ENCODE data around the gene FDXACB1. TPM values are rescaled to one million over a fixed set of nuclear protein-coding genes. Genes with fewer than 3 reads are reported as not detected.
A peak's percentile ranks its signal among the peaks of the same experiment; 100 is the strongest.

The FDXACB1 gene
- total RNA-seq, 1 donor: 1.4 TPM

DNA sequence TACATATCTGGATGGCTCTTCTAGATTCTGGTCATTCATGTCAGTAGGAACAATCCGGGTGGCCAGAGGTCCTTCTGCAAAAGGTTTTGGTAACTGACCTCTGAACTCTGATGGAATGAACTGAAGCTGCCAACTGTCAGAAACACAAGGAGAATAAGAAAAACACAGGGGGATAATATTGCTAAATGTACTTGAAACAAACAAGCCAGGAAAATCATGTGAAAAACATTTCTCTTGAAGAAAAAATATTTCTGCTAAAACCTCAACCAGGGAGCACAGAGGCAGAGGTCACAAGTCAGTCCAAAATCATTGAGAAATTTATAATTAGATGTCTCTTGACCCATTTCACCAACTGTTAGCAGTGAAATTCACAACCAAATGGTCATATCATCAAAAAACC lies 42.8 kb downstream of the FDXACB1 start:
- no peaks in the 10 kb centered on the region for H3K27me3 ChIP-seq (ENCODE audit: insufficient read depth, low read length)
- H3K79me2 ChIP-seq (ENCODE audit: insufficient read depth, low read length): no peaks in the 10 kb centered on the region
- H3K36me3 ChIP-seq (ENCODE audit: insufficient read depth, low read length): peaks cover 10% of the 10 kb centered on the region
- peaks cover 18% of the 10 kb centered on the region for H3K4me1 ChIP-seq (ENCODE audit: insufficient read depth, low read length)
- no peaks in the 10 kb centered on the region for H3K9me3 ChIP-seq (ENCODE audit: low read depth, low read length)
- DNase-seq (ENCODE audit: insufficient read length, low spot score, missing footprints): no peak
- H2AFZ ChIP-seq (ENCODE audit: low read length): no peak overlapping the region
- no peak overlapping the region for H3K4me2 ChIP-seq (ENCODE audit: insufficient read depth, low read length)
- no peaks in the 10 kb centered on the region for H4K20me1 ChIP-seq (ENCODE audit: insufficient read depth, low read length)
- no peak overlapping the region for H3K4me3 ChIP-seq (ENCODE audit: insufficient read depth, low read length)
- no peak overlapping the region for H3K27ac ChIP-seq (ENCODE audit: low read depth, low read length)
- TF ChIP-seq, protein P1, sequence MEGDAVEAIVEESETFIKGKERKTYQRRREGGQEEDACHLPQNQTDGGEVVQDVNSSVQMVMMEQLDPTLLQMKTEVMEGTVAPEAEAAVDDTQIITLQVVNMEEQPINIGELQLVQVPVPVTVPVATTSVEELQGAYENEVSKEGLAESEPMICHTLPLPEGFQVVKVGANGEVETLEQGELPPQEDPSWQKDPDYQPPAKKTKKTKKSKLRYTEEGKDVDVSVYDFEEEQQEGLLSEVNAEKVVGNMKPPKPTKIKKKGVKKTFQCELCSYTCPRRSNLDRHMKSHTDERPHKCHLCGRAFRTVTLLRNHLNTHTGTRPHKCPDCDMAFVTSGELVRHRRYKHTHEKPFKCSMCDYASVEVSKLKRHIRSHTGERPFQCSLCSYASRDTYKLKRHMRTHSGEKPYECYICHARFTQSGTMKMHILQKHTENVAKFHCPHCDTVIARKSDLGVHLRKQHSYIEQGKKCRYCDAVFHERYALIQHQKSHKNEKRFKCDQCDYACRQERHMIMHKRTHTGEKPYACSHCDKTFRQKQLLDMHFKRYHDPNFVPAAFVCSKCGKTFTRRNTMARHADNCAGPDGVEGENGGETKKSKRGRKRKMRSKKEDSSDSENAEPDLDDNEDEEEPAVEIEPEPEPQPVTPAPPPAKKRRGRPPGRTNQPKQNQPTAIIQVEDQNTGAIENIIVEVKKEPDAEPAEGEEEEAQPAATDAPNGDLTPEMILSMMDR (IDR thresholded peaks at IDR 0.05; ENCODE audit: extremely low read depth, low read depth, low read length): no peak

DNA sequence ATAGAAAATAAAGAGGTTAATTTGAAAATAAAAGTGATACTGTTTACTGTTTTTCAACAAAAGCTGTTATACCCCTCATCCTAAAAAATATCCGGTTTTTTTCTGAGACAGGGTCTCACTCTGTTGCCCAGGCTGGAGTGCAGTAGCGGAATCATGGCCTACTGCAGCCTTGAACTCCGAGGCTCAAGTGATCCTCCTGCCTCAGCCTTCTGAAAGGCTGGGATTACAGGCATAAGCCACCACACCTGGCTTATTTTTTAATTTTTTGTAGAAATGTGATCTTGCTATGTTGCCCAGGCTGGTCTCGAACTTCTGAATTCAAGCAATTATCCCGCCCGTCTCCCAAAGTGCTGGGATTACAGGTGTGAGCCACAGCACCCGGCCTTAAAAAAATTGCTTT lies 43.3 kb downstream of the FDXACB1 start:
- TF ChIP-seq, protein P1 (IDR thresholded peaks at IDR 0.05; ENCODE audit: extremely low read depth, low read depth, low read length): no peak
- no peak for DNase-seq (ENCODE audit: insufficient read length, low spot score, missing footprints)
- no peak overlapping the region for H3K27ac ChIP-seq (ENCODE audit: low read depth, low read length)
- H3K79me2 ChIP-seq (ENCODE audit: insufficient read depth, low read length): no peaks in the 10 kb centered on the region
- H4K20me1 ChIP-seq (ENCODE audit: insufficient read depth, low read length): no peaks in the 10 kb centered on the region
- H2AFZ ChIP-seq (ENCODE audit: low read length): no peak overlapping the region
- H3K27me3 ChIP-seq (ENCODE audit: insufficient read depth, low read length): no peaks in the 10 kb centered on the region
- no peak overlapping the region for H3K4me3 ChIP-seq (ENCODE audit: insufficient read depth, low read length)
- peaks cover 14% of the 10 kb centered on the region for H3K4me1 ChIP-seq (ENCODE audit: insufficient read depth, low read length)
- H3K4me2 ChIP-seq (ENCODE audit: insufficient read depth, low read length): no peak overlapping the region
- H3K9me3 ChIP-seq (ENCODE audit: low read depth, low read length): no peaks in the 10 kb centered on the region
- H3K36me3 ChIP-seq (ENCODE audit: insufficient read depth, low read length): peaks cover 12% of the 10 kb centered on the region

DNA sequence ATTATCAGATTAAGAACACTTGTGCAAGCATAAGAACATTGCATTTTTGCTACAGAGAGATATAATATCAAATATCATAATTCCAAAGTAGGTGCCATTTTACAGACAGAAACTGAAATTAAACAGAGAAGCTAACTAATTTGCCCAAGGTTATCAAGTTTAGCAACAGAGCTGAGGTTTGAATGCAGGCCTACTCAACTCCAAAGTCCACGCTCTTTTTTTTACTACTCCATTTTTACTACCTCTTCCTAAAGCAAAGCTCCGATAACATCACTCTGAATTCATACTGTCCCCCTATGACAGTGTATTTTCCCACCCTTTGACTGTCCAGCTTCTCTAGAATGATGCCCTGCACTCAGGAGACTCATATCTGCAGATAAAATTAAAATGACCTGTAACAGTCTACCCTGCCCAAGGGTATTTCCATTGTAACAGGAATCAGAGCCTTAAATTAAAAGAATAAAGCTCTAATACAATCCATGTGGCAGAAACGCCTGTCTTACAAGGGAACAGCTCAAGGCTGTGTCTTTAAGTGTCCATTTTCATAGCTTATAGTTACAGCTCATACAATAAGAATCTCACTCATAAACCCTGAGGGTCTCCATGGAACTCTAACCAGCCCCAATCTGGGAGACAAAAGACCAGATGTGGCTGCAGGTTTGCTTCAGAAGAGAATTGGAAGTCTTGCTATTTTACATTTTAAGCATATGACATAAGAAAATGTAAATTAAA lies 44.4 kb downstream of the FDXACB1 start:
- Histone ChIP-seq H3K4me3 (ENCODE audit: insufficient read depth, low read length) (no peak overlapping the region), H2AFZ (ENCODE audit: low read length) (no peak overlapping the region), H3K27ac (ENCODE audit: low read depth, low read length) (no peak overlapping the region), H3K27me3 (ENCODE audit: insufficient read depth, low read length) (no peaks in the 10 kb centered on the region), H3K4me2 (ENCODE audit: insufficient read depth, low read length) (no peak overlapping the region), H4K20me1 (ENCODE audit: insufficient read depth, low read length) (no peaks in the 10 kb centered on the region), H3K9me3 (ENCODE audit: low read depth, low read length) (no peaks in the 10 kb centered on the region), H3K4me1 (ENCODE audit: insufficient read depth, low read length) (peaks cover 12% of the 10 kb centered on the region), H3K79me2 (ENCODE audit: insufficient read depth, low read length) (no peaks in the 10 kb centered on the region), H3K36me3 (ENCODE audit: insufficient read depth, low read length) (peaks cover 12% of the 10 kb centered on the region)
- DNase-seq (ENCODE audit: insufficient read length, low spot score, missing footprints): no peak
- TF ChIP-seq, protein P1 (IDR thresholded peaks at IDR 0.05; ENCODE audit: extremely low read depth, low read depth, low read length): no peak

DNA sequence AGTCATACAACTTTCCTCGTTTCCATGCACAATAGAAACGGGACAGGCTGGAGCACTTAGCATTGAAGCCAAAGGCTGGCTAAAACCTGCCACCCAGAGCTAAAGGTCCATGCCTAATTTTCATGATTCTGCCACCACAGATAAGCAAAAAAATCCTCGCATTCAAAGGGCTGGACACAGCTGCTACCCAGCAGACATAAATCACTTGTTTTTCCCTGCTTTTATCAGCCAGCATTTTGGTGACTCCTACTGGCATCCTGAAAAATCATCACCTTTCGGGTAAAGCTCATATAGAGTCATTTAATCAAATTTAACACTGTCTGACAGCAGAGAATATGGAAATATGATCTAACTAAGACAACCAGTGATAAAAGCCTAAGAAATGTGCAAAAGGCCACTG lies 45.4 kb downstream of the FDXACB1 start:
- Histone ChIP-seq H3K27me3 (ENCODE audit: insufficient read depth, low read length) (no peaks in the 10 kb centered on the region), H3K36me3 (ENCODE audit: insufficient read depth, low read length) (peaks cover 12% of the 10 kb centered on the region), H2AFZ (ENCODE audit: low read length) (no peak overlapping the region), H3K79me2 (ENCODE audit: insufficient read depth, low read length) (no peaks in the 10 kb centered on the region), H3K9me3 (ENCODE audit: low read depth, low read length) (no peaks in the 10 kb centered on the region), H4K20me1 (ENCODE audit: insufficient read depth, low read length) (no peaks in the 10 kb centered on the region), H3K27ac (ENCODE audit: low read depth, low read length) (no peak overlapping the region), H3K4me3 (ENCODE audit: insufficient read depth, low read length) (no peak overlapping the region), H3K4me2 (ENCODE audit: insufficient read depth, low read length) (no peak overlapping the region), H3K4me1 (ENCODE audit: insufficient read depth, low read length) (peaks cover 19% of the 10 kb centered on the region)
- TF ChIP-seq, protein P1 (IDR thresholded peaks at IDR 0.05; ENCODE audit: extremely low read depth, low read depth, low read length): peak; percentile 30
- no peak for DNase-seq (ENCODE audit: insufficient read length, low spot score, missing footprints)
